RWPE1 (cell line): Measurements from ENCODE around the gene CDK14.
A peak's percentile ranks its signal among the peaks of the same experiment; 100 is the strongest.

Experiments used
- CTCF ChIA-PET: fragments of 350-600 bp; sonication (Branson Sonifier 250); formaldehyde crosslinking; extraction: SDS; loops from one replicate; lab custom pipeline; 2021; lab: Yijun Ruan, JAX
- POLR2A ChIA-PET: fragments of 400-600 bp; formaldehyde crosslinking; extraction: SDS; loops from one replicate; lab custom pipeline; 2020; ENCODE audit warnings: antibody characterized with exemption; ENCODE audit not compliant: low non-redundant PET; lab: Yijun Ruan, JAX
- DNase-seq: peaks from one replicate; pipeline ENCODE4 v3.0.0; 2012; ENCODE audit warnings: low spot score
- H3K27ac ChIP-seq: fragments of 450-650 bp; 2 replicates; pipeline ENCODE4 v1.5.1; 2017
- CTCF ChIP-seq: fragments of 450-650 bp; conservative IDR thresholded peaks from 2 replicates; pipeline ENCODE4 v1.5.1; 2017; ENCODE audit warnings: low read depth, mild to moderate bottlenecking

The CDK14 gene

GRCh38 chr7:90599892-90600555 lies 3.9 kb downstream of the CDK14 start:
- POLR2A ChIA-PET: no interaction called here
- no peak for TF ChIP-seq CTCF
- CTCF ChIA-PET: interaction anchor here (0.6 kb wide), 1 partner anchor 399 kb away, joined by 6 read pairs; no protein-coding TSS in a partner anchor
- DNase-seq: no peak
- H3K27ac ChIP-seq: no peak overlapping the region

- no peak for DNase-seq
- TF ChIP-seq CTCF: no peak
- no peak overlapping the region for H3K27ac ChIP-seq
- POLR2A ChIA-PET: no interaction called here
- CTCF ChIA-PET: interaction anchor here (1.1 kb wide), 1 partner anchor 27 kb away, joined by 3 read pairs; no protein-coding TSS in a partner anchor
These were observed 6.2 kb downstream of the CDK14 start for GRCh38 chr7:90602303-90602702.

GRCh38 chr7:90603346-90603745 lies 7.2 kb downstream of the CDK14 start:
- ChIA-PET POLR2A (no interaction called here), CTCF (no interaction called here)
- no peak for TF ChIP-seq CTCF
- no peak overlapping the region for H3K27ac ChIP-seq
- DNase-seq: no peak

GRCh38 chr7:90604383-90604782 lies 8.3 kb downstream of the CDK14 start:
- no peak for TF ChIP-seq CTCF
- ChIA-PET CTCF (no interaction called here), POLR2A (no interaction called here)
- DNase-seq: no peak
- no peak overlapping the region for H3K27ac ChIP-seq

- POLR2A ChIA-PET: no interaction called here
- H3K27ac ChIP-seq: no peak overlapping the region
- CTCF ChIA-PET: interaction anchor here (1.3 kb wide), 1 partner anchor 9 kb away, joined by 7 read pairs; the partner anchor contains the start of gene CDK14
- DNase-seq: no peak
- no peak for TF ChIP-seq CTCF
These were observed 8.9 kb downstream of the CDK14 start for GRCh38 chr7:90605055-90605454.

GRCh38 chr7:90607196-90607595 lies 11.1 kb downstream of the CDK14 start:
- TF ChIP-seq CTCF: no peak
- ChIA-PET CTCF (interaction anchor here (0.5 to 1.5 kb wide), 2 partner anchors 14 to 39 kb away, joined by 3 to 4 read pairs; no protein-coding TSS in a partner anchor), POLR2A (no interaction called here)
- DNase-seq: peak; percentile 64
- H3K27ac ChIP-seq: no peak overlapping the region
